Measurements from ENCODE around the gene STK31. TPM values are rescaled to one million over a fixed set of nuclear protein-coding genes. Genes with fewer than 3 reads are reported as not detected.
A peak's percentile ranks its signal among the peaks of the same experiment; 100 is the strongest.
"Not testable (repeated sequence)": the region's sequence is repeated elsewhere in the genome, so short reads cannot be mapped to it uniquely, and the experiment has no call there.

The STK31 gene
- total RNA-seq, 1 donor from 2014 or later: 2.2 TPM

- TF ChIP-seq CTCF (IDR thresholded peaks at IDR 0.05) (no peak), POLR2A (IDR thresholded peaks at IDR 0.05) (no peak), POLR2AphosphoS5 (IDR thresholded peaks at IDR 0.05; ENCODE audit: insufficient read depth in 1 of 2, low read depth in 1 of 2) (no peak)
- Histone ChIP-seq H3K27ac (no peak overlapping the region), H3K4me3 (no peak overlapping the region), H3K9me3 (no peaks in the 10 kb centered on the region), H3K27me3 (no peaks in the 10 kb centered on the region), H3K4me1 (no peaks in the 10 kb centered on the region), H3K36me3 (no peaks in the 10 kb centered on the region)
- intact Hi-C loops (cut with DNase I): no loop called here
- DNase-seq (ENCODE audit: extremely low spot score in 2 of 2): no peak
These were observed 38.0 kb upstream of the STK31 start for GRCh38 chr7:23672033-23672432.

- H3K27me3 ChIP-seq: no peaks in the 10 kb centered on the region
These were observed 30.1 kb upstream of the STK31 start, which contains the start of gene FAM221A for GRCh38 chr7:23679898-23680413. FAM221A (plus strand) TSS chr7:23680199; CDS start chr7:23680219, 20 bp downstream.

GRCh38 chr7:23680414-23681405, 29.3 kb upstream of the STK31 start:
- Histone ChIP-seq H3K4me1 (peaks cover 8% of the 10 kb centered on the region), H3K4me3 (peak overlapping the region; percentile 56 to 69), H3K9me3 (no peaks in the 10 kb centered on the region), H3K36me3 (no peaks in the 10 kb centered on the region), H3K27ac (peak overlapping the region; percentile 68), H3K27me3 (no peaks in the 10 kb centered on the region)
- intact Hi-C loops (cut with DNase I): no loop called here
- peak in 1 of 2 donors; percentile 12 for TF ChIP-seq POLR2AphosphoS5 (IDR thresholded peaks at IDR 0.05; ENCODE audit: insufficient read depth in 1 of 2, low read depth in 1 of 2)
- no peak for TF ChIP-seq POLR2A (IDR thresholded peaks at IDR 0.05)
- no peak for DNase-seq (ENCODE audit: extremely low spot score in 2 of 2)

More at GRCh38 chr7:23679898-23680413, 30.1 kb upstream of the STK31 start, which contains the start of gene FAM221A:
- peak within 1 kb of the TSS; percentile 68 for H3K27ac ChIP-seq
- intact Hi-C loops (cut with DNase I): no loop called here
- no peak for DNase-seq (ENCODE audit: extremely low spot score in 2 of 2)
- H3K36me3 ChIP-seq: no peaks in the 10 kb centered on the region
- no peaks in the 10 kb centered on the region for H3K9me3 ChIP-seq
- H3K4me3 ChIP-seq: peak within 1 kb of the TSS; percentile 56 to 69
- H3K4me1 ChIP-seq: peaks cover 8% of the 10 kb centered on the region
- no peak for TF ChIP-seq POLR2A (IDR thresholded peaks at IDR 0.05)
- peak in 1 of 2 donors; percentile 40 for TF ChIP-seq POLR2AphosphoS5 (IDR thresholded peaks at IDR 0.05; ENCODE audit: insufficient read depth in 1 of 2, low read depth in 1 of 2)
- peak in 2 of 3 experiments; percentile 52 to 62 for TF ChIP-seq CTCF (IDR thresholded peaks at IDR 0.05)

- H3K4me3 ChIP-seq; intact Hi-C loops (cut with DNase I); DNase-seq (ENCODE audit: extremely low spot score in 2 of 2); H3K27me3 ChIP-seq; H3K36me3 ChIP-seq; H3K4me1 ChIP-seq; H3K27ac ChIP-seq; H3K9me3 ChIP-seq: not testable (repeated sequence)
These were observed 26.0 kb upstream of the STK31 start for GRCh38 chr7:23684041-23684440.

GRCh38 chr7:23685731-23686130, 24.3 kb upstream of the STK31 start:
- intact Hi-C loops (cut with DNase I): no loop called here
- DNase-seq (ENCODE audit: extremely low spot score in 2 of 2): no peak
- H3K4me1 ChIP-seq: peaks cover 7% of the 10 kb centered on the region
- no peaks in the 10 kb centered on the region for H3K36me3 ChIP-seq
- no peaks in the 10 kb centered on the region for H3K27me3 ChIP-seq
- H3K4me3 ChIP-seq: no peak overlapping the region
- no peak overlapping the region for H3K27ac ChIP-seq
- TF ChIP-seq CTCF (IDR thresholded peaks at IDR 0.05): no peak
- no peak for TF ChIP-seq POLR2A (IDR thresholded peaks at IDR 0.05)
- TF ChIP-seq POLR2AphosphoS5 (IDR thresholded peaks at IDR 0.05; ENCODE audit: insufficient read depth in 1 of 2, low read depth in 1 of 2): no peak
- no peaks in the 10 kb centered on the region for H3K9me3 ChIP-seq
